Activated naive CD4-positive, alpha-beta T cell treated with anti-CD3 and anti-CD28 coated beads, Interleukin-2, amount 10 ng/mL, durations not matched to agents 5 hours and 36 hours (primary cell): Measurements from ENCODE around the gene CEP152. TPM values are rescaled to one million over a fixed set of nuclear protein-coding genes. Genes with fewer than 3 reads are reported as not detected.

Experiments
- total RNA-seq, 2 experiments: library from RNA; stranded (reverse); gene quantifications; one replicate each; pipeline ENCODE4 v1.2.3, GENCODE V29; 2021

CEP152 gene, protein sequence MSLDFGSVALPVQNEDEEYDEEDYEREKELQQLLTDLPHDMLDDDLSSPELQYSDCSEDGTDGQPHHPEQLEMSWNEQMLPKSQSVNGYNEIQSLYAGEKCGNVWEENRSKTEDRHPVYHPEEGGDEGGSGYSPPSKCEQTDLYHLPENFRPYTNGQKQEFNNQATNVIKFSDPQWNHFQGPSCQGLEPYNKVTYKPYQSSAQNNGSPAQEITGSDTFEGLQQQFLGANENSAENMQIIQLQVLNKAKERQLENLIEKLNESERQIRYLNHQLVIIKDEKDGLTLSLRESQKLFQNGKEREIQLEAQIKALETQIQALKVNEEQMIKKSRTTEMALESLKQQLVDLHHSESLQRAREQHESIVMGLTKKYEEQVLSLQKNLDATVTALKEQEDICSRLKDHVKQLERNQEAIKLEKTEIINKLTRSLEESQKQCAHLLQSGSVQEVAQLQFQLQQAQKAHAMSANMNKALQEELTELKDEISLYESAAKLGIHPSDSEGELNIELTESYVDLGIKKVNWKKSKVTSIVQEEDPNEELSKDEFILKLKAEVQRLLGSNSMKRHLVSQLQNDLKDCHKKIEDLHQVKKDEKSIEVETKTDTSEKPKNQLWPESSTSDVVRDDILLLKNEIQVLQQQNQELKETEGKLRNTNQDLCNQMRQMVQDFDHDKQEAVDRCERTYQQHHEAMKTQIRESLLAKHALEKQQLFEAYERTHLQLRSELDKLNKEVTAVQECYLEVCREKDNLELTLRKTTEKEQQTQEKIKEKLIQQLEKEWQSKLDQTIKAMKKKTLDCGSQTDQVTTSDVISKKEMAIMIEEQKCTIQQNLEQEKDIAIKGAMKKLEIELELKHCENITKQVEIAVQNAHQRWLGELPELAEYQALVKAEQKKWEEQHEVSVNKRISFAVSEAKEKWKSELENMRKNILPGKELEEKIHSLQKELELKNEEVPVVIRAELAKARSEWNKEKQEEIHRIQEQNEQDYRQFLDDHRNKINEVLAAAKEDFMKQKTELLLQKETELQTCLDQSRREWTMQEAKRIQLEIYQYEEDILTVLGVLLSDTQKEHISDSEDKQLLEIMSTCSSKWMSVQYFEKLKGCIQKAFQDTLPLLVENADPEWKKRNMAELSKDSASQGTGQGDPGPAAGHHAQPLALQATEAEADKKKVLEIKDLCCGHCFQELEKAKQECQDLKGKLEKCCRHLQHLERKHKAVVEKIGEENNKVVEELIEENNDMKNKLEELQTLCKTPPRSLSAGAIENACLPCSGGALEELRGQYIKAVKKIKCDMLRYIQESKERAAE (N-terminal part only)
- 10 to 100 TPM; 31.3 to 31.9 TPM for total RNA-seq

DNA sequence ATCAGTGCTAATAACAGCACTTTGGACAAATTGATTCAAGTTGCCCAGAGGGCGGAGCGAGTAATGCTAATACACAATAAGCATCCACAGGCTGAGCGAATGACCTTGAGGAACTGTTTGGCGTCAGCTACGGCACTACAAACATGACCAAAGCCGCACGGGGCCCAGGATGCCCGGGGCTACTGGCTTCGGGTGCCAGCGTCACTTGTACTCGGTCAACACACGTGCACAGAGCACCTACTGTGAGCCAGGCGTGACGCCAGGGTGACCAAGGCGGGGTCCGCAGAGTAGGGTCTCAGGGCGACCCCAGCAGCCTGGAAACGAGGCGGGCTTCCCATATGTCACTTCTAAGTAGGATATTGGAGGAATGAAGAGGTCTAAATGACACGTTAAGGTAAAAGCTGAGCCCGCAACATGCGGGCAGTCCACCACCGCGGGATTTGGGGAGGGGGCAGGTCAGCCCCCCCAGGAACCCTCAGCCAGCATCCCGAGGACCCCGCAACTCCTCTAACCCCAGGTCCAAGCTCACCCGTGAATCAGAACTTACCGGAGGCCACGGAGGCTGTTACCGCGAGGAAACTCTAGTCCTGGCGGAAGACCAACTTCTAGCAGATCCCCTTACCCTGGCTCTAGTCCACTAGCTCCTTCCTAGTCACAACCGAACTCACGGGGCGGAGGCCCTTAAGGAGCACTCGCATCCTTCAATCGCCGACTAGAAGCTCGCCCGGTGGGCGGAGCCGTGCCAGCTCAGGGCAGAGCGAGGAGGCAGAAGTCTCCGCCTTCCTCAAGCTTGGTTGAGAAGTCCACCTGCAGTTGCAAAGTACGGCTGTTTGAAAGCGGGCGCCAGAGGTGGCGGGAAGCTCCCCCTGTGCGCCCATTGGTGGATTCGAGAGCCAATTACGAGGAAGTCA, at the start of gene CEP152:
Gene CEP152 (minus strand): TSS at position 656 of the 911 bp plus-strand sequence. CDS start 5,420 bp downstream, outside the sequence.

Other genes with a start within 250 kb of the CEP152 start
- 1 to 10 TPM in 1 of 2 experiments, under 1 TPM in 1; 0.91 to 1.1 TPM for gene FBN1, start 165.4 kb downstream of the CEP152 start, total RNA-seq
- 10 to 100 TPM; 77.8 to 84.1 TPM for gene EID1, start 67.1 kb upstream of the CEP152 start, total RNA-seq
- gene SHC4, start 152.8 kb upstream of the CEP152 start, total RNA-seq: under 1 TPM; 0.10 to 0.39 TPM
- gene SECISBP2L, start 235.4 kb upstream of the CEP152 start, total RNA-seq: 10 to 100 TPM; 31.0 to 34.0 TPM